ENCODE measurements around the gene TEAD1. TPM values are rescaled to one million over a fixed set of nuclear protein-coding genes. Genes with fewer than 3 reads are reported as not detected.

TEAD1 gene
- total RNA-seq, 2 experiments from 2014 or later, result 5.6 to 10.8 TPM

DNA sequence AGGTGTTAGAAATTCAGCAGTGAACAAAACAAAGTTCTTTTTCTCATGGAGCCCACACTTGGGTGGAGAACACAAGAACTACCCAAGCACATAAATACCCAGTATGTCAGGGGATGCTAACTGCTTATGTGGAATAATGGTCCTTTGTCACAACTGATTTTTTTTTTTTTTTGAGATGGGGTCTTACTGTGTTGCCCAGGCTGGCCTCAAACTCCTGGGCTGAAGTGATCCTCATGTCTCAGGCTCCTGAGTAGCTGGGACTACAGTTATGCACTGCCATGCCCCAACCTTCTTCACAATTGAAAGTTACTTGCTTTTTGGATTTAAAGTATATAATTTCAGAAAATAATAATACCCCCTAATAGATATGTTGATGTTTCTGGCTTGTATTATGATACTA lies 212.3 kb downstream of the TEAD1 start:
- no peak overlapping the region for H2AFZ ChIP-seq (ENCODE audit: low read length)
- no peak for TF ChIP-seq EZH2phosphoT487 (IDR thresholded peaks at IDR 0.05; ENCODE audit: borderline replicate concordance, low read depth, low read length)
- TF ChIP-seq, protein P1, sequence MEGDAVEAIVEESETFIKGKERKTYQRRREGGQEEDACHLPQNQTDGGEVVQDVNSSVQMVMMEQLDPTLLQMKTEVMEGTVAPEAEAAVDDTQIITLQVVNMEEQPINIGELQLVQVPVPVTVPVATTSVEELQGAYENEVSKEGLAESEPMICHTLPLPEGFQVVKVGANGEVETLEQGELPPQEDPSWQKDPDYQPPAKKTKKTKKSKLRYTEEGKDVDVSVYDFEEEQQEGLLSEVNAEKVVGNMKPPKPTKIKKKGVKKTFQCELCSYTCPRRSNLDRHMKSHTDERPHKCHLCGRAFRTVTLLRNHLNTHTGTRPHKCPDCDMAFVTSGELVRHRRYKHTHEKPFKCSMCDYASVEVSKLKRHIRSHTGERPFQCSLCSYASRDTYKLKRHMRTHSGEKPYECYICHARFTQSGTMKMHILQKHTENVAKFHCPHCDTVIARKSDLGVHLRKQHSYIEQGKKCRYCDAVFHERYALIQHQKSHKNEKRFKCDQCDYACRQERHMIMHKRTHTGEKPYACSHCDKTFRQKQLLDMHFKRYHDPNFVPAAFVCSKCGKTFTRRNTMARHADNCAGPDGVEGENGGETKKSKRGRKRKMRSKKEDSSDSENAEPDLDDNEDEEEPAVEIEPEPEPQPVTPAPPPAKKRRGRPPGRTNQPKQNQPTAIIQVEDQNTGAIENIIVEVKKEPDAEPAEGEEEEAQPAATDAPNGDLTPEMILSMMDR (conservative IDR thresholded peaks at IDR 0.05; ENCODE audit: low read length), result no peak
- intact Hi-C loops (cut with micrococcal nuclease; ENCODE audit: unreplicated experiment), result loop anchor here (10.0 kb wide), 1 partner anchor 212 kb away; the partner anchor contains the start of gene TEAD1
- H3K4me3 ChIP-seq (ENCODE audit: low read depth, low read length, poor library complexity, severe bottlenecking), result no peak overlapping the region
- no peaks in the 10 kb centered on the region for H4K20me1 ChIP-seq (ENCODE audit: insufficient read depth, low read length)
- no peak overlapping the region for H3K4me2 ChIP-seq (ENCODE audit: low read length)
- ChIA-PET CTCF (ENCODE audit: unreplicated experiment) (no interaction called here), POLR2A (no interaction called here)
- H3K79me2 ChIP-seq (ENCODE audit: insufficient read depth, low read depth, low read length), result no peaks in the 10 kb centered on the region
- DNase-seq (ENCODE audit: low spot score), result no peak
- no peak overlapping the region for H3K27ac ChIP-seq (ENCODE audit: low read depth, low read length, poor library complexity, severe bottlenecking)
- BruUV-seq (replicated peaks), result no TSS peak
- no peaks in the 10 kb centered on the region; the same call in 1 of the 2 replicates for H3K36me3 ChIP-seq (ENCODE audit: insufficient read depth, low read length)
- no peaks in the 10 kb centered on the region for H3K9me2 ChIP-seq (ENCODE audit: insufficient read depth, low read length)
- H3K9me3 ChIP-seq (ENCODE audit: low read length), result no peaks in the 10 kb centered on the region
- no peaks in the 10 kb centered on the region for H3K4me1 ChIP-seq (ENCODE audit: insufficient read depth, low read length, poor library complexity, severe bottlenecking)

DNA sequence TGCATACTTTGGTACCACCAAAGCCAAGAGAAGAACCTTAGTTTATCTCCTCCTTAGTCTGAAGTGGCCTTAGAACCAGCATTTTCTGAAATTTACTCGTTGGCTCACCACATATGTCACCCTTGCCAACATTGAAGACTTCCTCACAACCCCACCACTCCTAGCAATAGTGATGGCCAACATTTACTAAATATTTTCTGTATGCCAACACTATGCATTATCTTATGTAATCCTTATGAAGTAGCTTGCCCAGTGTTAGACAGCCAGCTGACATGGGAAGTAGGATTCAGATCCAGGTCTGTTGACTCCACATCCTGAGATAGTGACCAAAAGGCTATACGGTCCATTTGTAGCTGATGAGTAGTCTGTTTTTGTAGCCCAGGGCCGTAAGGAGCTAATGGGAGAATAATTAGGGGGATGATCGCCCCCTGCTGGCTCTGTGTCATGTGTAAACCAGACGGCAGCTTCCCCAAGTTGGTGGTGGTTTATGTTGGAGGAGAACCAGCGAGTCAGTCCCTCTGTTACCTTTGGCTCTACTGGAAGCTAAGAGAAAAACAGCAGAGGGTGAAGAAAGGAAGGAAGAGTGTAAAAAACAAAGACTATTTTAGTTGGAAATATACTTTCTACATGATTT lies 214.4 kb downstream of the TEAD1 start:
- no TSS peak for BruUV-seq (replicated peaks)
- Histone ChIP-seq H2AFZ (ENCODE audit: low read length) (no peak overlapping the region), H3K27ac (ENCODE audit: low read depth, low read length, poor library complexity, severe bottlenecking) (no peak overlapping the region), H3K36me3 (ENCODE audit: insufficient read depth, low read length) (no peaks in the 10 kb centered on the region), H4K20me1 (ENCODE audit: insufficient read depth, low read length) (no peaks in the 10 kb centered on the region), H3K4me1 (ENCODE audit: insufficient read depth, low read length, poor library complexity, severe bottlenecking) (no peaks in the 10 kb centered on the region), H3K9me3 (ENCODE audit: low read length) (no peaks in the 10 kb centered on the region), H3K4me3 (ENCODE audit: low read depth, low read length, poor library complexity, severe bottlenecking) (no peak overlapping the region), H3K79me2 (ENCODE audit: insufficient read depth, low read depth, low read length) (no peaks in the 10 kb centered on the region), H3K4me2 (ENCODE audit: low read length) (no peak overlapping the region), H3K9me2 (ENCODE audit: insufficient read depth, low read length) (no peaks in the 10 kb centered on the region)
- TF ChIP-seq, protein P1 (conservative IDR thresholded peaks at IDR 0.05; ENCODE audit: low read length), result peak; percentile 88
- no peak for TF ChIP-seq EZH2phosphoT487 (IDR thresholded peaks at IDR 0.05; ENCODE audit: borderline replicate concordance, low read depth, low read length)
- ChIA-PET CTCF (ENCODE audit: unreplicated experiment) (interaction anchor here (1.6 kb wide), 1 partner anchor 558 kb away, joined by 4 read pairs; no protein-coding TSS in a partner anchor), POLR2A (interaction anchor here (1.0 kb wide), 1 partner anchor 18 kb away, joined by 3 read pairs; no protein-coding TSS in a partner anchor)
- intact Hi-C loops (cut with micrococcal nuclease; ENCODE audit: unreplicated experiment), result loop anchor here (10.0 kb wide), 1 partner anchor 214 kb away; the partner anchor contains the start of gene TEAD1
- DNase-seq (ENCODE audit: low spot score), result peak; percentile 73

DNA sequence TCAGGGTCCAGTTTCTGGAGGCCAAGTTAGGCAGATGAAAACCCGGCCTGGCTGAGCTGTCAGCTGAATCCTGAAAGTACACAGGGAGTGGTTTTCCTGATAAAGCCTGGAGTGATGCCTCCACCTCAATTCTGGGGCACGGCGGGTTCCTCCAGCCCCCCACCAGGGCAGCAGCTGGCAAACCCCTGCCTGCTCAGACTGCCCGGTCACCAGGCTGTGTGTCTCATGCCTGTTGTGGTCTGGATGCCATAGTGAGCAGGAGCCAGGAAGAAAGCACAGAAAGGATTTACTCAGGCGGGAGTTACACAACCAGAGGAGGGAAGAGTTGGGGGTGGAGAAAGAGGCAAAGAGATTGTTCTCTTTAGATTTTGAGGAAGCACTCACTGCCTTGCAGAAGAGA lies 215.0 kb downstream of the TEAD1 start:
- CTCF ChIA-PET (ENCODE audit: unreplicated experiment), result interaction anchor here (1.6 kb wide), 1 partner anchor 558 kb away, joined by 4 read pairs; no protein-coding TSS in a partner anchor
- no TSS peak for BruUV-seq (replicated peaks)
- intact Hi-C loops (cut with micrococcal nuclease; ENCODE audit: unreplicated experiment), result loop anchor here (10.0 kb wide), 1 partner anchor 214 kb away; the partner anchor contains the start of gene TEAD1

More for the DNA sequence above, 215.0 kb downstream of the TEAD1 start:
- H4K20me1 ChIP-seq (ENCODE audit: insufficient read depth, low read length), result no peaks in the 10 kb centered on the region
- no peaks in the 10 kb centered on the region for H3K9me3 ChIP-seq (ENCODE audit: low read length)
- H3K9me2 ChIP-seq (ENCODE audit: insufficient read depth, low read length), result no peaks in the 10 kb centered on the region
- no peak for TF ChIP-seq EZH2phosphoT487 (IDR thresholded peaks at IDR 0.05; ENCODE audit: borderline replicate concordance, low read depth, low read length)
- TF ChIP-seq, protein P1 (conservative IDR thresholded peaks at IDR 0.05; ENCODE audit: low read length), result no peak
- H2AFZ ChIP-seq (ENCODE audit: low read length), result no peak overlapping the region
- H3K4me1 ChIP-seq (ENCODE audit: insufficient read depth, low read length, poor library complexity, severe bottlenecking), result no peaks in the 10 kb centered on the region
- H3K27ac ChIP-seq (ENCODE audit: low read depth, low read length, poor library complexity, severe bottlenecking), result no peak overlapping the region
- no peak for DNase-seq (ENCODE audit: low spot score)
- no peaks in the 10 kb centered on the region for H3K79me2 ChIP-seq (ENCODE audit: insufficient read depth, low read depth, low read length)
- no peak overlapping the region for H3K4me2 ChIP-seq (ENCODE audit: low read length)
- no peak overlapping the region for H3K4me3 ChIP-seq (ENCODE audit: low read depth, low read length, poor library complexity, severe bottlenecking)
- H3K36me3 ChIP-seq (ENCODE audit: insufficient read depth, low read length), result no peaks in the 10 kb centered on the region
- POLR2A ChIA-PET, result interaction anchor here (1.0 kb wide), 1 partner anchor 18 kb away, joined by 3 read pairs; no protein-coding TSS in a partner anchor
